IMR-90 (cell line): Measurements from ENCODE around the gene MCRIP2. TPM values are rescaled to one million over a fixed set of nuclear protein-coding genes. Genes with fewer than 3 reads are reported as not detected.

Experiments used
- ATAC-seq: fragments of 200-7000 bp; cut with Tn5 transposase; 2 replicates; pipeline ENCODE4 v1.9.1; 2020; ENCODE audit warnings: low read depth, mild to moderate bottlenecking, moderate library complexity
- BruUV-seq: library from RNA; stranded (reverse); fragments of 400-500 nt; replicated peaks from 2 replicates; lab custom pipeline; 2021; lab: Mats Ljungman, UMichigan
- CTCF ChIA-PET: fragments of 300-600 bp; formaldehyde crosslinking; extraction: SDS; loops from one replicate; lab custom pipeline; 2021; ENCODE audit warnings: antibody characterized with exemption; lab: Yijun Ruan, JAX
- POLR2A ChIA-PET: fragments of 300-600 bp; sonication (Branson Sonifier 250); formaldehyde crosslinking; loops from one replicate; lab custom pipeline; 2022; ENCODE audit warnings: antibody characterized with exemption; ENCODE audit not compliant: unreplicated experiment; lab: Charles Lee
- DNase-seq: peaks from one replicate; pipeline ENCODE4 v3.0.0; 2013
- H2AFZ ChIP-seq: replicated peaks from 2 replicates; pipeline ENCODE3; 2013; ENCODE audit warnings: low read length, mild to moderate bottlenecking; ENCODE audit not compliant: poor library complexity
- H2AK5ac ChIP-seq: 2 replicates; pipeline ENCODE4 v1.6.1; 2013; ENCODE audit warnings: low read depth, low read length, inconsistent platforms
- H2AK9ac ChIP-seq: replicated peaks from 2 replicates; pipeline ENCODE3; 2013; ENCODE audit warnings: mild to moderate bottlenecking, low read depth, low read length, moderate library complexity; ENCODE audit not compliant: poor library complexity
- H2BK120ac ChIP-seq: 2 replicates; pipeline ENCODE4 v1.6.1; 2013; ENCODE audit warnings: low read depth, low read length, inconsistent platforms
- H2BK15ac ChIP-seq: 3 replicates; pipeline ENCODE4 v1.6.1; 2013; ENCODE audit warnings: low read depth, low read length, inconsistent platforms
- H2BK20ac ChIP-seq: 2 replicates; pipeline ENCODE4 v1.6.1; 2013; ENCODE audit warnings: low read depth, mild to moderate bottlenecking, inconsistent platforms, low read length, moderate library complexity
- H2BK5ac ChIP-seq: 2 replicates; pipeline ENCODE4 v1.6.1; 2013; ENCODE audit warnings: mild to moderate bottlenecking, low read depth, low read length, inconsistent platforms; ENCODE audit not compliant: poor library complexity, severe bottlenecking
- H3K14ac ChIP-seq: replicated peaks from 2 replicates; pipeline ENCODE4 v1.6.1; 2013; ENCODE audit warnings: low read depth, low read length, inconsistent platforms
- H3K18ac ChIP-seq: 2 replicates; pipeline ENCODE4 v1.6.1; 2013; ENCODE audit warnings: low read depth, low read length, control low read depth
- H3K23ac ChIP-seq: 2 replicates; pipeline ENCODE4 v1.6.1; 2013; ENCODE audit warnings: low read depth, low read length, inconsistent platforms
- H3K27ac ChIP-seq: 2 replicates; pipeline ENCODE4 v1.5.1; 2013; ENCODE audit warnings: mild to moderate bottlenecking, control low read depth, low read length; ENCODE audit not compliant: insufficient read depth
- H3K27me3 ChIP-seq: 2 replicates; pipeline ENCODE4 v1.6.1; 2013; ENCODE audit warnings: low read length; ENCODE audit not compliant: control insufficient read depth, insufficient read depth
- H3K36me3 ChIP-seq: 2 replicates; pipeline ENCODE4 v1.6.1; 2013; ENCODE audit warnings: low read length, mixed read lengths; ENCODE audit not compliant: control insufficient read depth, insufficient read depth
- H3K4ac ChIP-seq: 2 replicates; pipeline ENCODE4 v1.6.1; 2013; ENCODE audit warnings: low read depth, low read length, inconsistent platforms
- H3K4me1 ChIP-seq: 2 replicates; pipeline ENCODE4 v1.6.1; 2013; ENCODE audit warnings: low read length, mixed read lengths; ENCODE audit not compliant: control insufficient read depth, insufficient read depth
- H3K4me2 ChIP-seq: 2 replicates; pipeline ENCODE4 v1.6.1; 2013; ENCODE audit warnings: low read depth, mild to moderate bottlenecking, control low read depth, low read length, moderate library complexity
- H3K4me3 ChIP-seq: 2 replicates; pipeline ENCODE4 v1.5.1; 2013; ENCODE audit warnings: low read depth, mild to moderate bottlenecking, control low read depth, low read length, moderate library complexity; ENCODE audit not compliant: insufficient read depth
- H3K56ac ChIP-seq: 2 replicates; pipeline ENCODE4 v1.6.1; 2013; ENCODE audit warnings: low read length, inconsistent platforms; ENCODE audit not compliant: insufficient read depth; ENCODE audit errors: extremely low read depth
- H3K79me1 ChIP-seq, 2 experiments: 2 replicates each; pipeline ENCODE4 v1.6.1; 2013; ENCODE audit warnings: low read length in 2 of 2, inconsistent platforms in 1 of 2, low read depth in 1 of 2
- H3K9ac ChIP-seq: 2 replicates; pipeline ENCODE4 v1.6.1; 2013; ENCODE audit warnings: low read depth, low read length, control low read depth
- H3K9me1 ChIP-seq: 2 replicates; pipeline ENCODE4 v1.6.1; 2013; ENCODE audit warnings: low read length, inconsistent platforms; ENCODE audit not compliant: insufficient read depth
- H3K9me3 ChIP-seq: 2 replicates; pipeline ENCODE4 v1.6.1; 2013; ENCODE audit warnings: low read length; ENCODE audit not compliant: control insufficient read depth, insufficient read depth
- H4K20me1 ChIP-seq: 2 replicates; pipeline ENCODE4 v1.6.1; 2013; ENCODE audit warnings: low read length, inconsistent platforms; ENCODE audit not compliant: insufficient read depth
- H4K5ac ChIP-seq: 2 replicates; pipeline ENCODE4 v1.6.1; 2013; ENCODE audit warnings: mild to moderate bottlenecking, low read depth, low read length, control low read depth
- H4K8ac ChIP-seq, 2 experiments: 2 replicates each; pipeline ENCODE4 v1.6.1; 2013; ENCODE audit warnings: low read depth in 2 of 2, low read length in 2 of 2, control low read depth in 1 of 2, inconsistent platforms in 1 of 2
- H4K91ac ChIP-seq: 2 replicates; pipeline ENCODE4 v1.6.1; 2013; ENCODE audit warnings: low read depth, low read length, inconsistent platforms; ENCODE audit not compliant: insufficient read depth
- BHLHE40 ChIP-seq: fragments of 150-350 bp; IDR thresholded peaks from 2 replicates; pipeline ENCODE4 v1.6.1; 2016; ENCODE audit warnings: mild to moderate bottlenecking, low read depth, low read length
- MXI1 ChIP-seq: IDR thresholded peaks from 2 replicates; pipeline ENCODE4 v1.6.1; 2012; ENCODE audit warnings: low read depth, mild to moderate bottlenecking, low read length, moderate library complexity, borderline replicate concordance
- WGBS, 2 experiments: methylation state at CpG; one replicate each; pipeline versions ENCODE4 v1.1.5 to v1.1.7; 2013; ENCODE audit warnings: missing lambda C conversion rate in 2 of 2; ENCODE audit not compliant: insufficient read length in 1 of 2; ENCODE audit errors: extremely low coverage in 2 of 2; 5-methylcytosine and 5-hydroxymethylcytosine counted together
- dilution Hi-C: fragments of 300-500 bp; cut with HindIII; formaldehyde crosslinking; loops from one replicate; pipeline ENCODE4 v1.14.3; 2018; ENCODE audit warnings: low sequenced_read_pairs; ENCODE audit not compliant: unreplicated experiment
- in situ Hi-C: fragments of 300-500 bp; cut with MboI; formaldehyde crosslinking; loops from 3 replicates; pipeline ENCODE4 v1.14.3; 2019; ENCODE audit warnings: low sequenced_read_pairs, inconsistent platforms, mixed read lengths
- intact Hi-C: fragments of 100-400 bp; cut with micrococcal nuclease; formaldehyde crosslinking; loops from 2 replicates; pipeline ENCODE4 v1.10.0; 2022
- polyA plus RNA-seq, 3 experiments: library from polyadenylated mRNA; depleted of rRNA; stranded (reverse); fragments of >200 nt; gene quantifications; 2 replicates each; pipeline ENCODE4 v1.2.3, GENCODE V29; 2012; ENCODE audit warnings: low replicate concordance in 1 of 3
- total RNA-seq: library from RNA; depleted of rRNA; stranded (reverse); fragments of >200 nt; gene quantifications from 2 replicates; pipeline ENCODE4 v1.2.3, GENCODE V29; 2012

MCRIP2 gene
- total and polyA plus RNA-seq, 2 of the 4 experiments (the other 2 are of a cell fraction) = 6.3 to 19.6 TPM

- peaks cover 4% of the 10 kb centered on the region; the same call in 1 of the 2 replicates for H3K9me1 ChIP-seq
- in situ Hi-C loops (no loop called here), dilution Hi-C loops (no loop called here), intact Hi-C loops (no loop called here)
- H2AFZ ChIP-seq = peak overlapping the region; percentile 49
- peaks cover 19% of the 10 kb centered on the region for H3K4me1 ChIP-seq
- WGBS, 2 experiments = 97% methylated on average over 25 of the region's 37 CpGs; no CpG with 5 or more reads in 1 of the 2 experiments
- no peak overlapping the region for H3K9ac ChIP-seq
- peak overlapping the region; percentile 89 for H2BK5ac ChIP-seq
- H4K8ac ChIP-seq = no peak overlapping the region
- no peaks in the 10 kb centered on the region for H3K27me3 ChIP-seq
- BruUV-seq = no TSS peak
- 0 out of 2 replicates have a peak, but pooled peaks cover 8% of the 10 kb centered on the region for H4K20me1 ChIP-seq
- H3K9me3 ChIP-seq = no peaks in the 10 kb centered on the region
- H3K79me1 ChIP-seq = peaks cover 9 to 53% of the 10 kb centered on the region in 2 experiments; a peak in 2 of 4 replicates
- peak overlapping the region; percentile 53 for H2AK9ac ChIP-seq
- H2BK120ac ChIP-seq = no peak overlapping the region
- no peak overlapping the region for H2BK20ac ChIP-seq
- no peak overlapping the region; the same call in 1 of the 2 replicates for H4K91ac ChIP-seq
- no peak overlapping the region for H3K4me3 ChIP-seq
- no peak overlapping the region; the same call in 2 of the 3 replicates for H2BK15ac ChIP-seq
- H2AK5ac ChIP-seq = peak overlapping the region; percentile 90
- no peak overlapping the region for H4K5ac ChIP-seq
- peaks cover 7% of the 10 kb centered on the region; the same call in 1 of the 2 replicates for H3K36me3 ChIP-seq
- H3K23ac ChIP-seq = no peak overlapping the region
- peak overlapping the region; percentile 68; the same call in 1 of the 2 replicates for H3K4ac ChIP-seq
- no peak overlapping the region for H3K27ac ChIP-seq
- H3K14ac ChIP-seq = no peak overlapping the region
- H3K56ac ChIP-seq = no peak overlapping the region
- no peak overlapping the region for H3K4me2 ChIP-seq
- no peak for DNase-seq
- no peak overlapping the region for H3K18ac ChIP-seq
- ChIA-PET CTCF (interaction anchor here (0.5 kb wide), 1 partner anchor 25 kb away, joined by 3 read pairs; no protein-coding TSS in a partner anchor), POLR2A (no interaction called here)
- TF ChIP-seq BHLHE40 (no peak), MXI1 (no peak)
- no peak for ATAC-seq
These were observed 16.3 kb upstream of the MCRIP2 start for GRCh38 chr16:625117-625976.
